SH-SY5Y (cell line): ENCODE data around the gene TMEM150C.

Experiments used
- GATA2 ChIP-seq: IDR thresholded peaks from 2 replicates; pipeline ENCODE4 v1.6.1; 2011; ENCODE audit warnings: mild to moderate bottlenecking, low read depth, low read length
- GATA3 ChIP-seq: IDR thresholded peaks from 2 replicates; pipeline ENCODE4 v1.6.1; 2011; ENCODE audit warnings: low read depth, mild to moderate bottlenecking, low read length, moderate library complexity

DNA sequence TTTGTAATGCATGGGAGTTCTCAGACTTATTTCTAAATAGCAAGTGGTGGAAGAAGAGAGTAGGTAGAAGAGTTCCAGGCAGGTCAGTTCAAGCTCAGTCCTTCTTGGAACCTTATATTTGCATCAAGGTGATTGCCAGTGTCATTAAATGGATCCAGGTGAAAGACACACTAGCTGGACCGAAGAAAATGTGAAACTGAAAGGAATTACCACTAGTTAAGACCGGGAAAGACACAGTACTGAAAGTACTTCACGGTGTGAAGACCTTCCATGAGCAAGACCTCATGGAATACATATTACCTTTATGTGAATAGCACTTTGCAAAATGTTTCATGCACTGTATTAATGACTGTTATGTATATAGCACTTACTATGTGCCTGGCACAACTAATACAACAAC, 19.1 kb downstream of the TMEM150C start:
- TF ChIP-seq GATA2 (no peak), GATA3 (no peak)
